NT2/D1 (cell line): ENCODE results near the gene SLC22A16.

ENCODE experiments used
- DNase-seq: peaks from one replicate; pipeline ENCODE4 v3.0.0-alpha.2; 2011; ENCODE audit warnings: low read depth, low spot score
- H3K27me3 ChIP-seq: 2 replicates; pipeline ENCODE4 v1.6.0; 2011; ENCODE audit warnings: mild to moderate bottlenecking; ENCODE audit not compliant: insufficient read length, insufficient read depth
- H3K36me3 ChIP-seq: 2 replicates; pipeline ENCODE4 v1.6.1; 2011; ENCODE audit warnings: mild to moderate bottlenecking, low read length, mixed read lengths; ENCODE audit not compliant: insufficient read depth, insufficient read length
- H3K4me1 ChIP-seq: 2 replicates; pipeline ENCODE4 v1.5.1; 2011; ENCODE audit not compliant: insufficient read depth, insufficient read length
- H3K4me3 ChIP-seq: 2 replicates; pipeline ENCODE4 v1.5.1; 2011; ENCODE audit warnings: low read depth; ENCODE audit not compliant: insufficient read length
- H3K9ac ChIP-seq: 2 replicates; pipeline ENCODE4 v1.6.0; 2011; ENCODE audit warnings: low read depth; ENCODE audit not compliant: insufficient read length
- H3K9me3 ChIP-seq: 2 replicates; pipeline ENCODE4 v1.5.1; 2011; ENCODE audit warnings: mild to moderate bottlenecking, low read length; ENCODE audit not compliant: insufficient read depth
- SUZ12 ChIP-seq: IDR thresholded peaks from 2 replicates; pipeline ENCODE4 v1.6.1; 2011; ENCODE audit not compliant: insufficient read length, insufficient read depth; ENCODE audit errors: extremely low read depth
- YY1 ChIP-seq: IDR thresholded peaks from 2 replicates; pipeline ENCODE4 v1.6.1; 2011; ENCODE audit not compliant: insufficient read length, insufficient read depth
- ZNF274 ChIP-seq: IDR thresholded peaks from 2 replicates; pipeline ENCODE4 v1.6.1; 2011; ENCODE audit warnings: mild to moderate bottlenecking, low read depth, low read length

Gene SLC22A16

DNA sequence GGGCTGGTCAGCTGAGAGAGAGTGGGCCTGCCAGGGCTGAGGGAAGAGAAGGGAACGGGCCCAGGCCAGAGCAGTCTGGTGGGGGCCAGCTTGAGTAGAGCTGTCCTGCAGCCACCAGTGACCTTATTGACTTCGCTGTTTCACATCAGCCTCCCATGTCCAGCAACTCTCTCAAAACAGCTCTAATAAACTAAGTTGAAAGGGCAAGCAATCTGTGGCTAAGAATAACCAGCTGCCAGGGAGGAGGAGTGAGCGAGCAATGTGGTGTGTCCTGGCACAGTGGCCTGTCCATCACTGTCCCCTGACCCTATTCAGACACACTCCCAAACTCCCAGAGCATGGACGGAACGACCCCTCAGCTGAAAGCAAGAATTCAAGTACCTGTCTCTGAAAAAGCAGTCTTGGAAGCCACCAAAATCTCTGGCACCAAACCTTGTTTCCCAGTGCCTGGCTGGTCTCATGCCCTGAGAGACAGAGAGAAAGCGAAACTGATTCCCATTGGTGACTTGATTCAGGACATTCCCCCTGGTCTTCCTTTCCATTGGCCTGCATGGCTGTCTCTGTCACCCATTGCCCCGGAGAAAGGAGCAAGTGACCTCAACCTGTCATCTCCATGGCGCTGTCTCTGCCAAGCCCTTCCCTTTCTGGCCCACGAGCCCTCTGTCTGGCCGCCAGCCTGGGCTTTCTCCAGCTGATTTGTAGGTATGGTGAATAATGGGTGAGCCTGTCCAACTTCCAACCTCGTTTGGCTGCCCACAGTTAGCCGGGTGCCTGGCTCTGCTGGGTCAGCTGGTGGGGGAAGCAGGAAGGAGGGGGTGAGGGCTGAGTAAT is 61.1 kb downstream of the SLC22A16 start, which contains the start of gene DDO:
TSS of gene DDO (minus strand) at position 490 of the 831 bp plus-strand sequence. CDS start 2,113 bp downstream, outside the sequence.
- Histone ChIP-seq H3K4me1 (no peaks in the 10 kb centered on the region), H3K9ac (no peak within 1 kb of the TSS), H3K27me3 (no peaks in the 10 kb centered on the region), H3K4me3 (no peak within 1 kb of the TSS), H3K9me3 (no peaks in the 10 kb centered on the region), H3K36me3 (no peaks in the 10 kb centered on the region)
- no peak for DNase-seq
- TF ChIP-seq YY1 (no peak), ZNF274 (no peak), SUZ12 (no peak)

DNA sequence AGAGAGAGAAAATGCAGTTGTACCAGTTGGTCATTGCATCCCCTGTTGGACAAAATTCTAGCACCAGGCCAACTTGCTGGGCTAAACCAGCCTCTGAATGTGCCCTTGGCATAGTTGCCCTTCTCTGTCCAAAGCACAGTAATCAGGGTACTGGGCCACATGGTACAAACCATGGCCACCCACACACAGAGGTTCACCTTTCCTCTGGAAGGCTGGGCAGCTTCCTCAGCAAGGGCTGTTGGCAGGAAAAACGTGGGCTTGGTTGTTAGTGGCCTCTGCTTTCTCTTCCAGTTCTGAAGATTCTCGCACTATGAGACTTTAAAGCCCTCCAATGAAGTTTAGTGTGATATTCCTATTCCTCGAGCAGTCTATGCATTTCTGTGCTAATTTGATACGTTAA is 61.7 kb downstream of the SLC22A16 start:
- DNase-seq, result no peak
- no peak overlapping the region for H3K4me3 ChIP-seq

DNA sequence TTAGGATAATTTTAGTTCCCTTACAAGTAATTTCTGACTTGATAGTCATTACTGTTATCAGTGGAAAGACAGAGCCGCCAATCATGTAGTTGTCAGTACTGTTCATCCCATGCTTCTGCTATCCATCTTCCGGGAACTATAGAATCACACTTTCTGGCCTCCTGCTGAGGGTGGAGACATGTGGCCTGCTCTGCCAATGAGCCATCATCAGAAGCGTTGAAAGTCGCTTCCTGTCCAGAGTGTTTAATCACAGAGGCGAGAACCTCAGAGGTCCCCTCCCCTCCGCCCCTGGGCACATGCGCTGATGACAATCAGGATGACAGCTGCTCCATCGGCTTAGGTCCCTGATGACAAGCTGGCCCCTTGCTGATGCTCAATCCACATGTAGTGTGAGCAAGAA is 64.1 kb downstream of the SLC22A16 start:
- no peak overlapping the region for H3K4me3 ChIP-seq
- no peaks in the 10 kb centered on the region for H3K9me3 ChIP-seq
- H3K9ac ChIP-seq, result no peak overlapping the region
- H3K4me1 ChIP-seq, result no peaks in the 10 kb centered on the region
- TF ChIP-seq ZNF274 (no peak), YY1 (no peak), SUZ12 (no peak)
- H3K27me3 ChIP-seq, result no peaks in the 10 kb centered on the region
- DNase-seq, result no peak
- no peaks in the 10 kb centered on the region for H3K36me3 ChIP-seq

More for the DNA sequence above, 61.7 kb downstream of the SLC22A16 start:
- H3K36me3 ChIP-seq, result no peaks in the 10 kb centered on the region
- H3K27me3 ChIP-seq, result no peaks in the 10 kb centered on the region
- no peaks in the 10 kb centered on the region for H3K4me1 ChIP-seq
- TF ChIP-seq SUZ12 (no peak), YY1 (no peak), ZNF274 (no peak)
- no peak overlapping the region for H3K9ac ChIP-seq
- H3K9me3 ChIP-seq, result no peaks in the 10 kb centered on the region

DNA sequence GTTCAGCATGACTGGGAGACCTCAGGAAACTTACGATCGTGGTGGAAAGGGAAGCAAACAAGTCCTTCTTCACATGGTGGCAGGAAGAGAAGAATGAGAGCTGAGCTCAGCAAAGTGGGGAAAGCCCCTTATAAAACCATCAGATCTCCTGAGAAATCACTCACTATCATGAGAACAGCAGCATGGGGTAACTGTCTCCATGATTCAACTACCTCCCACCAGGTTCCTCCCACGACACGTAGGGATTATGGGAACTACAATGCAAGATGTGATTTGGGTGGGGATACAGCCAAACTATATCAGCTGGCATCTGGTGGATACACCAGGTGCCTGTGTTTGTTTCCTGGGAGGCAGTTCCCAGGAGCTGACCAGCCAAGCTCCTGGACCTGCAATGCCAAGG is 65.9 kb downstream of the SLC22A16 start:
- Histone ChIP-seq H3K9ac (no peak overlapping the region), H3K27me3 (no peaks in the 10 kb centered on the region), H3K4me3 (no peak overlapping the region), H3K9me3 (no peaks in the 10 kb centered on the region), H3K4me1 (no peaks in the 10 kb centered on the region), H3K36me3 (no peaks in the 10 kb centered on the region)
- no peak for TF ChIP-seq YY1
- no peak for TF ChIP-seq SUZ12
- no peak for TF ChIP-seq ZNF274
- DNase-seq, result no peak

DNA sequence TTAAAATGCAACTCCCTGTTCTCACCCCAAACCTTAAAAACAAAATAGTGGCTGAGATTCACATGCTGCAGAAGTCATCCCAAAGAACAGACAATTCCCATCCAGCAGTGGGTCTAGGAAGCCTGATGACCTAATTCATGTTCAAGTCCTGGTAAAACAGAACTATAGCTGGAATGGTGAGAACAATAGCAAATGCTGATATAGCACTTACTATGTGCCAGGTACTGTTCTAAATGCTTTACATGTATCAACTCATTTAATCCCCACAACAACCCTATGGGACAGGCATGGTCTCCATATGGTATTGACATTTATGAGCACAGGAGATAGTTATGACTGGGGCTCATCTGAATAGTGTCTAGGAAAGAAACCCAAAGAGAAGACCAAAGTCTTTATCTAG is 66.6 kb downstream of the SLC22A16 start:
- no peaks in the 10 kb centered on the region for H3K4me1 ChIP-seq
- H3K36me3 ChIP-seq, result no peaks in the 10 kb centered on the region
- no peak for TF ChIP-seq ZNF274
- no peak for TF ChIP-seq YY1
- TF ChIP-seq SUZ12, result no peak
- H3K27me3 ChIP-seq, result no peaks in the 10 kb centered on the region
- H3K9me3 ChIP-seq, result no peaks in the 10 kb centered on the region
- no peak overlapping the region for H3K9ac ChIP-seq
- no peak overlapping the region for H3K4me3 ChIP-seq
- DNase-seq, result no peak

DNA sequence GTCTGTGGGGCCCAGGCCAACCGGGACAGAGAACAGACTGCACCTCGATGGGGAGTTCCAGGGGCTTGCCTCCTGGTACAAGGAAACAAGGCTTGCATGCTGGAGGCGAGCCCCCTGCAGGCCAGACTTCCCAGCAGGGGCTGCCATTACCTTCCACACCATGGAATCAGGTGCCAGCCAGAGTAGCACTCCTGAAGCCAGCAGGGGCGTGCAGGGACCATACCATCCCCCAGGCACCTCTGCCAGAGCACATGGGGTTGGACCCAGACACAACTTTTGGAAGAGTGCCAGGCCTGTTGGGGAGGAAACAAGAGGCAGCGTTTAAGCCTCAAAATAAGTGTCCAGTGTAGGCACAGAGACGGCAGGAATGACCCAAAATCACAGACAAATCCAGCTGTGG is 67.5 kb downstream of the SLC22A16 start:
- TF ChIP-seq SUZ12, result no peak
- no peak for TF ChIP-seq ZNF274
- TF ChIP-seq YY1, result no peak
- no peak overlapping the region for H3K4me3 ChIP-seq
- H3K27me3 ChIP-seq, result no peaks in the 10 kb centered on the region
- no peak overlapping the region for H3K9ac ChIP-seq
- no peaks in the 10 kb centered on the region for H3K9me3 ChIP-seq
- no peaks in the 10 kb centered on the region for H3K36me3 ChIP-seq
- no peak for DNase-seq
- H3K4me1 ChIP-seq, result no peaks in the 10 kb centered on the region

DNA sequence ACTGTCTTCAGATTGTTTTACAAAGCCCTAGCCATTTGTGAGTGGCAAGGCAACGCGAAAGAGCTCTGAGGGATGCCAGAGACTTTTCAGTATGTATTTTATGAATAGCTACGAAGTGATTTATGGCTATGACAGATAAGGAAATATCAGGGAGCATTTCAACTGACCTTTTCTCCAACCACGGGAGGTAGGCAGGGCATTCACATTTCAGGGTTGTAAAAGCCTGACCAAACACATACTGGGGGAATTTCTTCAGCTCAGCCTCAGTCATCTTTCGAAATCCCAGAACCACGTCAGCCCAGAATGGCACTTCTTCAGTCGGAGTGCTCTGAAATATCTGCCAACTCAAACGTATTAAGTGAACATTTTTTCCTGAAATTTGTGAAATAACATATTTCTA is 71.8 kb downstream of the SLC22A16 start:
- DNase-seq, result no peak
- H3K9me3 ChIP-seq, result no peaks in the 10 kb centered on the region
- no peaks in the 10 kb centered on the region for H3K36me3 ChIP-seq
- H3K4me3 ChIP-seq, result no peak overlapping the region
- H3K9ac ChIP-seq, result no peak overlapping the region
- H3K27me3 ChIP-seq, result no peaks in the 10 kb centered on the region
- no peaks in the 10 kb centered on the region for H3K4me1 ChIP-seq
- no peak for TF ChIP-seq SUZ12
- no peak for TF ChIP-seq ZNF274
- no peak for TF ChIP-seq YY1
